Trophoblast cell (in vitro differentiated cells and primary cell): ENCODE results near the gene PBX1.
A peak's percentile ranks its signal among the peaks of the same experiment; 100 is the strongest.

Experiments used
- DNase-seq, 2 donors: peaks; one replicate each; pipeline ENCODE4 v3.0.0-alpha.2; 2016
- H2AFZ ChIP-seq: 2 replicates; pipeline ENCODE4 v1.6.1; 2013; ENCODE audit warnings: low read length, moderate library complexity, mild to moderate bottlenecking; ENCODE audit not compliant: insufficient read depth, poor library complexity
- H2AK5ac ChIP-seq: 2 replicates; pipeline ENCODE4 v1.6.1; 2013; ENCODE audit warnings: mild to moderate bottlenecking, low read length
- H2BK120ac ChIP-seq: 2 replicates; pipeline ENCODE4 v1.6.1; 2013; ENCODE audit warnings: low read length, mild to moderate bottlenecking, moderate library complexity; ENCODE audit not compliant: insufficient read depth, poor library complexity
- H2BK12ac ChIP-seq: 2 replicates; pipeline ENCODE4 v1.6.1; 2013; ENCODE audit warnings: mild to moderate bottlenecking, low read length, moderate library complexity
- H2BK5ac ChIP-seq: 2 replicates; pipeline ENCODE4 v1.6.1; 2013; ENCODE audit warnings: low read length, low read depth, moderate library complexity, mild to moderate bottlenecking; ENCODE audit not compliant: poor library complexity
- H3K14ac ChIP-seq: 2 replicates; pipeline ENCODE4 v1.6.1; 2013; ENCODE audit warnings: mild to moderate bottlenecking, low read length
- H3K18ac ChIP-seq: 2 replicates; pipeline ENCODE4 v1.6.1; 2013; ENCODE audit warnings: mild to moderate bottlenecking, low read length
- H3K23ac ChIP-seq: 2 replicates; pipeline ENCODE4 v1.6.1; 2013; ENCODE audit warnings: low read length
- H3K27ac ChIP-seq: 2 replicates; pipeline ENCODE4 v1.5.1; 2013; ENCODE audit warnings: low read depth, mild to moderate bottlenecking, inconsistent platforms, low read length, moderate library complexity
- H3K27me3 ChIP-seq: 2 replicates; pipeline ENCODE4 v1.6.1; 2013; ENCODE audit warnings: inconsistent platforms, mild to moderate bottlenecking, low read length, moderate library complexity; ENCODE audit not compliant: insufficient read depth
- H3K36me3 ChIP-seq, 2 experiments: 1 replicate in 1 of 2; 2 replicates in 1 of 2; pipeline ENCODE4 v1.6.1; 2013; ENCODE audit warnings: low read length in 2 of 2, mild to moderate bottlenecking in 2 of 2, moderate library complexity in 1 of 2; ENCODE audit not compliant: insufficient read depth in 2 of 2, control insufficient read depth in 1 of 2
- H3K4ac ChIP-seq: 2 replicates; pipeline ENCODE4 v1.6.1; 2013; ENCODE audit warnings: low read depth, mild to moderate bottlenecking, low read length, moderate library complexity
- H3K4me1 ChIP-seq, 2 experiments: 1 replicate in 1 of 2; 2 replicates in 1 of 2; pipeline ENCODE4 v1.6.1; 2013; ENCODE audit warnings: low read length in 2 of 2, mild to moderate bottlenecking in 2 of 2, moderate library complexity in 1 of 2; ENCODE audit not compliant: insufficient read depth in 2 of 2, control insufficient read depth in 1 of 2
- H3K4me2 ChIP-seq: 2 replicates; pipeline ENCODE4 v1.6.1; 2013; ENCODE audit warnings: inconsistent platforms, mild to moderate bottlenecking, low read length, moderate library complexity
- H3K4me3 ChIP-seq: 2 replicates; pipeline ENCODE4 v1.5.1; 2013; ENCODE audit warnings: mild to moderate bottlenecking, low read depth, low read length, inconsistent platforms
- H3K79me1 ChIP-seq: one replicate; pipeline ENCODE4 v1.6.1; 2013; ENCODE audit warnings: low read length
- H3K79me2 ChIP-seq: 2 replicates; pipeline ENCODE4 v1.6.1; 2013; ENCODE audit warnings: low read length, mild to moderate bottlenecking; ENCODE audit not compliant: control insufficient read depth, insufficient read depth, poor library complexity
- H3K9ac ChIP-seq: 2 replicates; pipeline ENCODE4 v1.6.1; 2013; ENCODE audit warnings: mild to moderate bottlenecking, low read length
- H3K9me3 ChIP-seq: 2 replicates; pipeline ENCODE4 v1.6.1; 2013; ENCODE audit warnings: low read depth, mild to moderate bottlenecking, control low read depth, inconsistent platforms, low read length; ENCODE audit not compliant: insufficient read depth
- H4K12ac ChIP-seq: 2 replicates; pipeline ENCODE4 v1.6.1; 2013; ENCODE audit warnings: low read depth, mild to moderate bottlenecking, low read length, moderate library complexity
- H4K8ac ChIP-seq: 2 replicates; pipeline ENCODE4 v1.6.1; 2013; ENCODE audit warnings: low read depth, mild to moderate bottlenecking, low read length, moderate library complexity
- H4K91ac ChIP-seq: one replicate; pipeline ENCODE4 v1.6.1; 2013; ENCODE audit warnings: low read depth, mild to moderate bottlenecking, low read length, moderate library complexity
- WGBS: extraction: QIAGEN DNeasy Blood & Tissue Kit; methylation state at CpG from one replicate; pipeline ENCODE4 v1.1.7; 2013; ENCODE audit warnings: missing lambda C conversion rate; ENCODE audit not compliant: insufficient read length, insufficient coverage; ENCODE audit errors: extremely low coverage; 5-methylcytosine and 5-hydroxymethylcytosine counted together

Gene PBX1

DNA sequence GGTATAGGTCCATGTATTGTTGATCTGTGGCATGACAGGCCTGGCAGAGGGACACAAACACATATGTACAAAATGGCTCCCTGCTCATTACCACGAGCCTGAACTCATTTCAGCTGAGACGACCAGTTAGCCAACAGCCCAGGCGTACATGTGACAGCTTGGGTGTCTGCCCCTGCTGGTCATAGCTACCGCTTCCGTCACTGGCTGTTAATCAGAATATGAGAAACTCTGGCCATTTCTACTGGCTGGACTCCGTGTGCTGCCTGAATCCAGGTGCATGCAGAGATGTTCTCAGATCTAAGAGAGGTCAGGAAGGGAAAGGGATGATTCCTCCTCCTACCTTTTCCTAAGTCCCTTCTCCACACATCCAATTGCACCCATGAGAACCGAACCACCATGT lies 144.5 kb downstream of the PBX1 start:
- WGBS: no CpG with 5 or more reads among the region's 7 CpGs

DNA sequence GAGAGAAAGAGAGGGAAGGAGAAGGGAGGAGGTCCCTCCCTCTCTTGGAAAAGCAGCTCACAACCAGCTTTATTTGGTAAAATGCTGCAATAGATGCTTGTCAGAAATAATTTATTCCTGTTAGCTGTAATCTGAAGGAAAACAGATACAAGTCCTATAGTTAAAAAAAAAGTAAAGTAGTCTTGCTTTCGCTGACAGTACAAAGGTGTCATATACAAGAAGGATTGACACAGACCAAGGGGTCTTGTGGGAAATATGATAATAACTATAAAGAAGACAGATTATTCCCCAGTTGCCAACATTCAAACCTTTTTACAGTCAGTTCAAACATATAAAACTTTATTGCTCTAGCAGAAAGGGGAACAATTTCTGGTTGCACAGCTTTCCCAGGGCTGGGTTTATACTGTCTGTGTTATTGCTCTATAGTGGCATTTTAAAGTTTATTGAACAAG lies 145.0 kb downstream of the PBX1 start:
- Histone ChIP-seq H3K79me2 (peaks cover 3% of the 10 kb centered on the region), H4K91ac (no peak overlapping the region), H3K14ac (no peak overlapping the region), H2AFZ (no peak overlapping the region), H3K4me3 (no peak overlapping the region), H3K27ac (no peak overlapping the region), H3K4me2 (no peak overlapping the region), H3K23ac (no peak overlapping the region), H3K9me3 (no peaks in the 10 kb centered on the region), H3K18ac (no peak overlapping the region), H2BK12ac (no peak overlapping the region), H3K4me1 (peaks cover 14 to 21% of the 10 kb centered on the region in 2 experiments), H3K9ac (no peak overlapping the region), H3K79me1 (peaks cover 27% of the 10 kb centered on the region), H3K27me3 (no peaks in the 10 kb centered on the region), H3K36me3 (no peaks in the 10 kb centered on the region), H2BK5ac (peak overlapping the region; percentile 12), H2AK5ac (no peak overlapping the region), H2BK120ac (peak overlapping the region; percentile 15), H4K8ac (no peak overlapping the region), H3K4ac (no peak overlapping the region), H4K12ac (no peak overlapping the region)
- DNase-seq: no peak
- no CpG with 5 or more reads among the region's 1 CpG for WGBS

More for the DNA sequence above, 144.5 kb downstream of the PBX1 start:
- Histone ChIP-seq H3K79me2 (peaks cover 3% of the 10 kb centered on the region), H3K4me3 (no peak overlapping the region), H3K79me1 (peaks cover 27% of the 10 kb centered on the region), H2AK5ac (peak overlapping the region; percentile 3), H3K27ac (no peak overlapping the region), H3K27me3 (no peaks in the 10 kb centered on the region), H3K4me2 (no peak overlapping the region), H2BK120ac (peak overlapping the region; percentile 15), H2BK12ac (peak overlapping the region; percentile 11), H2BK5ac (peak overlapping the region; percentile 12), H3K14ac (peak overlapping the region; percentile 1), H3K9me3 (no peaks in the 10 kb centered on the region), H3K4me1 (peaks cover 11 to 18% of the 10 kb centered on the region in 2 experiments), H4K12ac (no peak overlapping the region), H3K18ac (no peak overlapping the region), H4K8ac (no peak overlapping the region), H3K9ac (no peak overlapping the region), H2AFZ (no peak overlapping the region), H3K36me3 (no peaks in the 10 kb centered on the region), H3K4ac (no peak overlapping the region), H4K91ac (peak overlapping the region; percentile 48), H3K23ac (no peak overlapping the region)
- no peak for DNase-seq

DNA sequence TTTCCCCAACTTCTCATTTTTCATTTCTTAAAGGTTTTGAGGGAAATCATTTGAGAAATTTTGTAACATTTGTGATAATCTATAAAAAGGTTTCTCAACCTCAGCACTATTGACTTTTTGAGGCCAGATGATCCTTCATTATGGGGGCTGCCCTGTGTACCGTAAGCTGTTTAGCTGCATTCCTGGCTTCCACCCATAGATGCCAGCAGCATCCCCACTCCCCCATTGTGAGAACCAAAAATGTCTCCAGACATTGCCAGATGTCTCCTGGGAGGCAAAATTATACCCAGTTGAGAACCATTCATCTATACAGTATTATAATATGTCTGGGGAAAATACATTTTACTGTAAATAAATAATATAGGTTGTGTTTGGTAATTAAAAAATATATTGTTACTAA lies 146.0 kb downstream of the PBX1 start:
- H4K91ac ChIP-seq: no peak overlapping the region
- no peak overlapping the region for H3K18ac ChIP-seq
- H3K4me3 ChIP-seq: no peak overlapping the region
- peaks cover 26% of the 10 kb centered on the region for H3K79me1 ChIP-seq
- H3K4me1 ChIP-seq: peaks cover 13 to 18% of the 10 kb centered on the region in 2 experiments
- no peak overlapping the region for H2AFZ ChIP-seq
- H3K27ac ChIP-seq: no peak overlapping the region
- H2BK5ac ChIP-seq: no peak overlapping the region
- no peak overlapping the region for H2BK120ac ChIP-seq
- no peaks in the 10 kb centered on the region for H3K27me3 ChIP-seq
- no peak overlapping the region for H3K9ac ChIP-seq
- no peaks in the 10 kb centered on the region for H3K79me2 ChIP-seq
- peaks cover 1% of the 10 kb centered on the region for H3K9me3 ChIP-seq
- no peak overlapping the region for H3K14ac ChIP-seq
- H4K8ac ChIP-seq: no peak overlapping the region
- no peak overlapping the region for H2AK5ac ChIP-seq
- H4K12ac ChIP-seq: no peak overlapping the region
- DNase-seq: no peak
- no peak overlapping the region for H3K4ac ChIP-seq
- H3K4me2 ChIP-seq: no peak overlapping the region
- H3K23ac ChIP-seq: no peak overlapping the region
- H2BK12ac ChIP-seq: no peak overlapping the region
- peaks cover 0 to 3% of the 10 kb centered on the region in 2 experiments for H3K36me3 ChIP-seq
- WGBS: no CpG with 5 or more reads among the region's 1 CpG

DNA sequence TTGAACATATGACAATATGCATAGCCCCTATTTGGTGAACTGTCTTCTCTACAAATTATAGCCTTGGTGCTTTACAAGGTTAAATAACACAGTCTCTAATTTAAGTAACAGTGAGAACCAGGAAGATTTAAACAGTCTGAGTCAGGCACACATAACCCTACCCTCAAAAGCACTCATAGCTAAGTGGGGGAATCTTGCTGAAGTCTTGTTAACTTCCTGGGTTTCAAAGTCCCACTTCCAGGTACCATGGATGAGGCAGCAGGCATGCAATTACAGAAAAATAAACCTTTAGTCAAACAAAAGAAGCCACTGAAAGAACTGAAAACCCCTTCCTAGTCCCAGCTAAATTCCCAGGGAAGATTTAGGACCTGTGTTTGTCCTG lies 147.6 kb downstream of the PBX1 start:
- Histone ChIP-seq H2AK5ac (no peak overlapping the region), H3K36me3 (peaks cover 0 to 3% of the 10 kb centered on the region in 2 experiments), H3K4me1 (peaks cover 12 to 18% of the 10 kb centered on the region in 2 experiments), H4K91ac (no peak overlapping the region), H3K27ac (peak overlapping the region; percentile 43), H2BK12ac (no peak overlapping the region), H4K8ac (no peak overlapping the region), H3K4me2 (no peak overlapping the region), H2AFZ (no peak overlapping the region), H3K4me3 (no peak overlapping the region), H4K12ac (no peak overlapping the region), H3K18ac (no peak overlapping the region), H2BK120ac (no peak overlapping the region), H3K9me3 (peaks cover 1% of the 10 kb centered on the region), H3K4ac (no peak overlapping the region), H3K9ac (no peak overlapping the region), H3K79me2 (peaks cover under 1% of the 10 kb centered on the region), H3K23ac (no peak overlapping the region), H3K14ac (no peak overlapping the region), H2BK5ac (peak overlapping the region; percentile 13), H3K27me3 (no peaks in the 10 kb centered on the region), H3K79me1 (peaks cover 23% of the 10 kb centered on the region)
- no peak for DNase-seq
